ENCODE measurements around the gene PTPRT.

DNA sequence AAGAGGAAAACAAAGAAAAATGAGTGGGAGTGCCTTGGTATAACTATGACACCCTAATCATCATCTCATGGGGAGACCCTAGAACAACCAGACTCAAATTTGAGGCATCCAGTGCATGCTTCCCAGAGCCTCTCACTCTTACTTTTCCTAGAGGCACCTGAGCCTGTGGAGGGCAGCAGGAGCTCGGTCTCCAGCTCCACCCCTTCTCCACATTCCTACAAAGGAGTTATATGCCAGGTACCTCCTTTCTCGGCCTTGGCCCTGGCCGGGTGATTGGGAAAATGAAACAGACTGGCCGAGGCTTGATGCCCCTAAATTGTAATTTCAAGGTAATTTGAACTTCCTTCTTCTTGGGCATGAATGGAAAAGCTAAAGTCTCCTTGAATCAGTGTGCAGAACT lies 810.3 kb downstream of the PTPRT start:
- TF ChIP-seq, protein P1, sequence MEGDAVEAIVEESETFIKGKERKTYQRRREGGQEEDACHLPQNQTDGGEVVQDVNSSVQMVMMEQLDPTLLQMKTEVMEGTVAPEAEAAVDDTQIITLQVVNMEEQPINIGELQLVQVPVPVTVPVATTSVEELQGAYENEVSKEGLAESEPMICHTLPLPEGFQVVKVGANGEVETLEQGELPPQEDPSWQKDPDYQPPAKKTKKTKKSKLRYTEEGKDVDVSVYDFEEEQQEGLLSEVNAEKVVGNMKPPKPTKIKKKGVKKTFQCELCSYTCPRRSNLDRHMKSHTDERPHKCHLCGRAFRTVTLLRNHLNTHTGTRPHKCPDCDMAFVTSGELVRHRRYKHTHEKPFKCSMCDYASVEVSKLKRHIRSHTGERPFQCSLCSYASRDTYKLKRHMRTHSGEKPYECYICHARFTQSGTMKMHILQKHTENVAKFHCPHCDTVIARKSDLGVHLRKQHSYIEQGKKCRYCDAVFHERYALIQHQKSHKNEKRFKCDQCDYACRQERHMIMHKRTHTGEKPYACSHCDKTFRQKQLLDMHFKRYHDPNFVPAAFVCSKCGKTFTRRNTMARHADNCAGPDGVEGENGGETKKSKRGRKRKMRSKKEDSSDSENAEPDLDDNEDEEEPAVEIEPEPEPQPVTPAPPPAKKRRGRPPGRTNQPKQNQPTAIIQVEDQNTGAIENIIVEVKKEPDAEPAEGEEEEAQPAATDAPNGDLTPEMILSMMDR (IDR thresholded peaks at IDR 0.05), result no peak
- TF ChIP-seq POLR2AphosphoS5 (IDR thresholded peaks at IDR 0.05) (no peak), POLR2A (IDR thresholded peaks at IDR 0.05) (no peak), EP300 (IDR thresholded peaks at IDR 0.05) (no peak)

Data from suprapubic skin (tissue), 4 donors.